GM23248 (cell line): Measurements from ENCODE around the gene ADAMTSL1.

Source experiments
- EZH2 ChIP-seq: fragments of 200-600 bp; sonication (generic); IDR thresholded peaks from 2 replicates; pipeline ENCODE4 v1.6.1; 2018; ENCODE audit warnings: antibody characterized with exemption, mild to moderate bottlenecking; ENCODE audit not compliant: insufficient read depth, poor library complexity, severe bottlenecking
- EZH2phosphoT487 ChIP-seq: fragments of 200-600 bp; sonication (generic); IDR thresholded peaks from 2 replicates; pipeline ENCODE4 v1.6.1; 2018; ENCODE audit warnings: antibody characterized with exemption, moderate library complexity, mild to moderate bottlenecking, low read depth; ENCODE audit not compliant: insufficient read depth

- no peak for TF ChIP-seq EZH2phosphoT487
- TF ChIP-seq EZH2, result no peak
These were observed 432.1 kb downstream of the ADAMTSL1 start for GRCh38 chr9:18905883-18906629.
